GM20000 (cell line): ENCODE measurements around the gene FCER1G.

Experiments
- DNase-seq: peaks from one replicate; pipeline ENCODE4 v3.0.0; 2012; ENCODE audit warnings: low spot score
- CTCF ChIP-seq: IDR thresholded peaks from 2 replicates; pipeline ENCODE4 v1.5.1; 2012; ENCODE audit warnings: mild to moderate bottlenecking, control low read depth; ENCODE audit errors: extremely low read depth, missing control alignments

Gene FCER1G

GRCh38 chr1:161266202-161266601 lies 51.1 kb downstream of the FCER1G start:
- DNase-seq, result no peak
- no peak for TF ChIP-seq CTCF

GRCh38 chr1:161266836-161267235 lies 51.7 kb downstream of the FCER1G start:
- no peak for DNase-seq
- TF ChIP-seq CTCF, result no peak

GRCh38 chr1:161267321-161267720 lies 52.2 kb downstream of the FCER1G start:
- no peak for DNase-seq
- TF ChIP-seq CTCF, result no peak
